ENCODE measurements around the gene FOXO1. TPM values are rescaled to one million over a fixed set of nuclear protein-coding genes. Genes with fewer than 3 reads are reported as not detected.

The FOXO1 gene
- total and polyA plus RNA-seq, 10 donors = 7.1 to 58.9 (median 47.2) TPM

GRCh38 chr13:40605573-40605972 is 60.9 kb downstream of the FOXO1 start:
- 86 to 93% (median 91%) methylated on average over 5 of the region's 5 CpGs for WGBS, 5 donors
- TF ChIP-seq POLR2A (IDR thresholded peaks at IDR 0.05) (no peak), POLR2AphosphoS5 (IDR thresholded peaks at IDR 0.05) (no peak)
- TF ChIP-seq, protein P1, sequence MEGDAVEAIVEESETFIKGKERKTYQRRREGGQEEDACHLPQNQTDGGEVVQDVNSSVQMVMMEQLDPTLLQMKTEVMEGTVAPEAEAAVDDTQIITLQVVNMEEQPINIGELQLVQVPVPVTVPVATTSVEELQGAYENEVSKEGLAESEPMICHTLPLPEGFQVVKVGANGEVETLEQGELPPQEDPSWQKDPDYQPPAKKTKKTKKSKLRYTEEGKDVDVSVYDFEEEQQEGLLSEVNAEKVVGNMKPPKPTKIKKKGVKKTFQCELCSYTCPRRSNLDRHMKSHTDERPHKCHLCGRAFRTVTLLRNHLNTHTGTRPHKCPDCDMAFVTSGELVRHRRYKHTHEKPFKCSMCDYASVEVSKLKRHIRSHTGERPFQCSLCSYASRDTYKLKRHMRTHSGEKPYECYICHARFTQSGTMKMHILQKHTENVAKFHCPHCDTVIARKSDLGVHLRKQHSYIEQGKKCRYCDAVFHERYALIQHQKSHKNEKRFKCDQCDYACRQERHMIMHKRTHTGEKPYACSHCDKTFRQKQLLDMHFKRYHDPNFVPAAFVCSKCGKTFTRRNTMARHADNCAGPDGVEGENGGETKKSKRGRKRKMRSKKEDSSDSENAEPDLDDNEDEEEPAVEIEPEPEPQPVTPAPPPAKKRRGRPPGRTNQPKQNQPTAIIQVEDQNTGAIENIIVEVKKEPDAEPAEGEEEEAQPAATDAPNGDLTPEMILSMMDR (IDR thresholded peaks at IDR 0.05 in 8 of 11, conservative IDR thresholded peaks at IDR 0.05 in 3 of 11) = no peak
- Histone ChIP-seq H3K9me3 (no peaks in the 10 kb centered on the region), H3K4me3 (no peak overlapping the region), H3K27ac (no peak overlapping the region), H3K27me3 (replicated peaks in 1 of 7) (no peaks in the 10 kb centered on the region), H3K36me3 (no peaks in the 10 kb centered on the region), H3K4me1 (peaks cover 10 to 99% (median 40%) of the 10 kb centered on the region in 6 donors)
- no peak for DNase-seq
- intact Hi-C loops (cut with DNase I; ENCODE audit: low total_unique reads) = no loop called here

DNA sequence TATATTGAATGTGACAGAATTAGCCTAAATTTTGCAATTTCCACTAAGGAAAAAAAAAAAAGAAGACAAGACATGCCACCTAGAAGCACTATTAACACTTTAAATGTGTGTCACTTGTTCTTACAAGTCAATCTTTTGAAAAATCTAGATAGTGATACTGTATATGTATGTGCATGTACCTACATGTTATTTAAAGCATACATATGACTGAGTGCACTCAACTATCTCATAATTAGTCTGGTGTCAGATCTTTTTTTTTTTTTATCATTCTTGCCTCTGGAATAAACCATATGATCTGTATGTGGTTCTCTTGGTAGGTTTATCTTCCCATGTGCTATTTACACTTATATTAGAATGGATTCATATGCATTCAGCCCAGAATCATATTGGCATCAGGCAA is 62.3 kb downstream of the FOXO1 start:
- H3K36me3 ChIP-seq = no peaks in the 10 kb centered on the region
- no peak overlapping the region for H3K27ac ChIP-seq
- no peaks in the 10 kb centered on the region for H3K9me3 ChIP-seq
- H3K4me3 ChIP-seq = no peak overlapping the region
- no peak for DNase-seq
- H3K4me1 ChIP-seq = peaks cover 20 to 100% (median 49%) of the 10 kb centered on the region in 6 donors
- H3K27me3 ChIP-seq (replicated peaks in 1 of 7) = no peaks in the 10 kb centered on the region
- intact Hi-C loops (cut with DNase I; ENCODE audit: low total_unique reads) = no loop called here
- TF ChIP-seq POLR2AphosphoS5 (IDR thresholded peaks at IDR 0.05) (no peak), POLR2A (IDR thresholded peaks at IDR 0.05) (no peak)
- TF ChIP-seq, protein P1 (IDR thresholded peaks at IDR 0.05 in 8 of 11, conservative IDR thresholded peaks at IDR 0.05 in 3 of 11) = no peak

- no peak for TF ChIP-seq POLR2AphosphoS5 (IDR thresholded peaks at IDR 0.05)
- TF ChIP-seq, protein P1 (IDR thresholded peaks at IDR 0.05 in 8 of 11, conservative IDR thresholded peaks at IDR 0.05 in 3 of 11) = no peak
- no peaks in the 10 kb centered on the region for H3K27me3 ChIP-seq (replicated peaks in 1 of 7)
- intact Hi-C loops (cut with DNase I; ENCODE audit: low total_unique reads) = no loop called here
- WGBS, 5 donors = 71 to 85% (median 79%) methylated on average over 5 of the region's 5 CpGs
- DNase-seq = no peak
- H3K4me3 ChIP-seq = no peak overlapping the region
- H3K4me1 ChIP-seq = peaks cover 34 to 100% (median 70%) of the 10 kb centered on the region in 6 donors
- H3K27ac ChIP-seq = peak overlapping the region in 2 of 8 donors; percentile 28 to 29
- no peaks in the 10 kb centered on the region for H3K9me3 ChIP-seq
- H3K36me3 ChIP-seq = no peaks in the 10 kb centered on the region
Observed at GRCh38 chr13:40600149-40600751, 66.2 kb downstream of the FOXO1 start.

- no peak for TF ChIP-seq POLR2AphosphoS5 (IDR thresholded peaks at IDR 0.05)
- TF ChIP-seq, protein P1 (IDR thresholded peaks at IDR 0.05 in 8 of 11, conservative IDR thresholded peaks at IDR 0.05 in 3 of 11) = no peak
- TF ChIP-seq POLR2A (IDR thresholded peaks at IDR 0.05) = no peak
- H3K36me3 ChIP-seq = no peaks in the 10 kb centered on the region
- H3K9me3 ChIP-seq = no peaks in the 10 kb centered on the region
- WGBS, 5 donors = 18 to 82% (median 41%) methylated on average over 2 of the region's 2 CpGs
- intact Hi-C loops (cut with DNase I; ENCODE audit: low total_unique reads) = no loop called here
- H3K27ac ChIP-seq = peak overlapping the region in 3 of 8 donors; percentile 7 to 29 (median 28)
- no peaks in the 10 kb centered on the region for H3K27me3 ChIP-seq (replicated peaks in 1 of 7)
- DNase-seq = no peak
- no peak overlapping the region for H3K4me3 ChIP-seq
- H3K4me1 ChIP-seq = peaks cover 34 to 100% (median 72%) of the 10 kb centered on the region in 6 donors
Observed at GRCh38 chr13:40599747-40600146, 66.7 kb downstream of the FOXO1 start.
